COLO829 (cell line): Measurements from ENCODE around the gene KLC1.
A peak's percentile ranks its signal among the peaks of the same experiment; 100 is the strongest.

Experiments
- DNase-seq: peaks from one replicate; pipeline ENCODE4 v3.0.0; 2012; ENCODE audit warnings: low spot score

Gene KLC1

DNA sequence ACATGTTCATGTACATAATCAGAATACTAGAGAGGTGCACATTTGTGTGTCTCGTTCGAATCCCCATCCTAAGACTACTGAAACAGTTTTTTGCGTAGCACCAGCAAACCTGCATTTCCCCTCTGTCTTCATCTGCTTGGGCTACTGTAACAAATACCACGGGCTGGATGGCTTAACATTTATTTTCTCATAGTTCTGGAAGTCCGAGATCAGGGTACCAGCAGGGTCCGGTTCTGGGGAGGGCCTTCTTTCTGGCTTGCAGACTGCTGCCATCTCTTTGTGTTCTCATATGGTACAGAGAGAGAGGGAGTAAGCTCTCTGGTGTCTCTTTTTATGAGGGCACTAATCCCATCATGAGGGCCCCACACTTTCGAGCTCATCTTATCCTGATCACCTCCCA lies 30.6 kb downstream of the KLC1 start:
- DNase-seq, result no peak

DNA sequence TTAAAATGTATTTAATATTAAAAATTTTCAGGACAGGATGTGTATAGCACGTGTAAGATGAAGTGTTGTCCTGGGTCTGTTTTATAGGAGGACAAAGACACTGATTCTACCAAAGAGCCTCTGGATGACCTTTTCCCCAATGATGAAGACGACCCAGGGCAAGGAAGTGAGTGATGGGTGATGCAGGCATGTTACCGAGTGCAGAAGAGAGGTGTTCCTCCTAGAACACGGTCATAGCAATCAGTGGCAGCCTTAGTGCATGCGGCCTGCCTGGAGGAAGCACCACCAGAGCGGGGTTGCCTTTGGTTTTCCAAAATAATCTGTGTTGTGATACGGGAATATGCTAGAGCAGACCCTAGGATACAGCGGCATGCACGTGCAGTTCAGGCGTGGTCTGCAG lies 33.0 kb downstream of the KLC1 start:
- no peak for DNase-seq

- DNase-seq, result no peak
These were observed 33.6 kb downstream of the KLC1 start for GRCh38 chr14:103662591-103662990.

- no peak for DNase-seq
These were observed 34.5 kb downstream of the KLC1 start for GRCh38 chr14:103663506-103663905.

- DNase-seq, result no peak
These were observed 38.7 kb downstream of the KLC1 start for GRCh38 chr14:103667671-103668070.

DNA sequence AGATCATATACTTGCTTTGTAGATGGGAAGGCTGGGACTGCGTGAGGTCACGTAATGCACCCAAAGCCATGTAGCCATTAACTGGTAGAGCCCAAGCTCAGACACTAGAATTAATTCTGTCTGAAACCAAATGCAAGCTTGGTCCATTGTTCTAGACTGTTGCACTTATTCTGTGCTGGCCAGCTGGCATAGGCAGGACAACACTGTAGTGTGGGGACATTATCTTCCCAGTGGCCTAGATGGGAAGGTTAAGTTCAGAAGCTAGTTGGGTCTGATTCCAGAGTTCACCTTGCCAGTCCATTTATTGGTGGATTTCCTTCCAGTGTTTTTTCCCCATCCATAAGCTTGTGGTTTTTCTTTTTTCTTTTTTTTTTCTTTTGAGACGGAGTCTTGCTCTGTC lies 39.1 kb downstream of the KLC1 start:
- no peak for DNase-seq

- DNase-seq, result no peak
These were observed 40.4 kb downstream of the KLC1 start for GRCh38 chr14:103669370-103669769.

- no peak for DNase-seq
These were observed 42.9 kb downstream of the KLC1 start for GRCh38 chr14:103671911-103672310.

DNA sequence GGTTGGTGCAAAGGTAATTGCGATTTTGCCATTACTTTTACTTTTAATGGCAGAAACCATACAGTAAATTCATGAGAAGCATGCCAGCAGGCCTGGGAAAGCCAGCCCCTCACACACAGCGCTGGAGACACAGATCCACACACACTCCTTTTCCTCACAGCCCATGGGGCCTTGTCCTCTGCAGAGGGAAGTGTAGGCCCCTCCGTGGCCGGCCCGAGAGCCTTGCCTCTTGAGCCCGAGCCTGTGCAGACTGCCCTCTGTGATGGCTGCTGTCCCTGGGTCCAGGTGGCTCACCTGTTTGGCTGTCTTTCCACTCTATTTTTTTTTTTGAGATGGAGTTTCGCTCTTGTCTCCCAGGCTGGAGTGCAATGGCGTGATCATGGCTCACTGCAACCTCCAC lies 46.9 kb downstream of the KLC1 start:
- DNase-seq, result no peak

GRCh38 chr14:103676881-103677675 lies 48.1 kb downstream of the KLC1 start:
- no peak for DNase-seq

DNA sequence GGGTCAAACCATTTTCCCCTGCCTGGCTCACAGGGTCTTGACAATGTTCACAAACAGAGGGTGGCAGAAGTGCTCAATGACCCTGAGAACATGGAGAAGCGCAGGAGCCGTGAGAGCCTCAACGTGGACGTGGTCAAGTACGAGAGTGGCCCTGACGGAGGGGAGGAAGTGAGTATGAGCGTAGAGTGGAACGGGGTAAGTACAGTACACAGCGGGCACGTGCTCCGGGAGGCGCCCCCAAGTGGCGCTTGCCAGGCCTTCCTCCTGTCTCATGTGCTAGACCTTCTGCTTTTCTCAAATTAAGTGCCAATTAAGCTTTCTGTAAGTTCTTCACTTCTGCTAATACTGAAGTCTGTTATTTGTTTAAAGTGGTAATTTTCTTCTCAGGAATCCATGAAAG lies 50.3 kb downstream of the KLC1 start:
- DNase-seq, result peak; percentile 28

DNA sequence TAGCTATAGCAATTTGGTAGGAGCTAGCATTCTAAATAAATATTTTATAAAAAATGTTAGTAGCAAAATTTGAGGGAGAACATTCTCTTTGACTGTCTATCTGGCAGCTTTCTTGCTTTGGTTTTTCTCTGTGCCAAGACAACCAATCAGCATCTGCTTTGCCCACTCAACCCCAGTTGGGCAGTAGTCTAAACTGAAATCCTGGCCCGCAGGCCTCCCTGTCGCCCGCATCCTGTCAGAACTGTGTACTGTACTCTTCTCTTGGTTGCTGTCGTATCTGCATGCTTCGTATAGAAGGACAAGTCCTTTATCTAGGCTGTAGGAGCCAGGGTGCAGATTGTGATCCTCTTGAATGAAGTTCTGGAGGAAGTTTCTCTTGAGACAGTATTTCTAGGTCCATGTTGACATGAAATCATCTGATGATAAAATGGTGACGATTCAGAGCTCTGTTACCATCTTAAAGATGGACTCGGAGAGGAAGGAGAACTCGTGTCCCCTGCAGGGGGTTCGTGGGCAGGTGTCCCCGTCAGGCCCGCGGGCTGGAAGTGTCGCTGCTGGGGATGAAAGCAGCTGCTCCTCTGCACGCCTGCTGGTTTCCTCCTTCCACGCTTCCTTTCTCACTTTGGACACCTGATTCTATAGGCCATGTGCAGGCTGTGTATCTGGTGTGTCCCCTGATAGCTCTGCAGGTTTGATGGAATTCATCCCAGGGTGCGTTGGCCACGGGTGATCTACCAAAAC lies 51.6 kb downstream of the KLC1 start:
- no peak for DNase-seq

DNA sequence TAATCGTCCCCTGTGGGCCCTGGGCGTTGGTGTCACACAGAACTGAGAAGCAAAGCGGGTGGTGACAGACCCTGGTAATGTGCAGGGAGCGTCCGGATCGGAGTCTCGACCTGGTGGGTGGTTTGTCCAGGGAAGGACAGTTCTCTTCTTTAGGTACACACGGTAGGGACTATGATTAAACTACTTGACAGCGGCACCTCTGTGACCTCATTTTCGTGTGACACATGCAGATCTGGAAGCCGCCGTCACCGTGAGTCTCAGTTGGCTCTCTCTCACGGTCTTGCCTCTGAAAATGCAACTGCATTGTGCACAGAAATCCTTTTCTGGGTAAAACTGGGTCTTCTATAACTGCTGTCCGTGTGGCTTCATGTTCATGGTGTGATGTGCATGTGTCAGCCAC lies 54.1 kb downstream of the KLC1 start:
- no peak for DNase-seq

DNA sequence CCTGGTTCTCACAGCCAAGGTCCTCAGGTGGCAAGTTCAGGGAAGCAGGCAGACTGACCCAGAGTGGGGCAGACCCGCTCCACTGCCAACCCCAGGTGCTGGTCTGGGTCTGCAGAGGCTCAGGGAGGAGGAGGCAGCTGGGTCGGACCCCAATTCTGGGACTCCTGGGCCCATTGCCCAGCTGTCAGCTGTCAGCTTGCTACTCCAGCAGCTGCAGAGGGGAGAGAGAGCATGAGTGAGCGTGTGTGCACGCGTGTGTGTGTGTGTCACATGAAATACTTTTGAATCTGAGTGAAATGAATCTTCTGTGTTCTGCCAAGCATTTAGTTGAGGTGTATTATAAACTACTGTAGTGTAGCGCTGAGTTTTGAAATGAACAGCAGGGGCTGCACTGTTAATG lies 55.5 kb downstream of the KLC1 start:
- no peak for DNase-seq

DNA sequence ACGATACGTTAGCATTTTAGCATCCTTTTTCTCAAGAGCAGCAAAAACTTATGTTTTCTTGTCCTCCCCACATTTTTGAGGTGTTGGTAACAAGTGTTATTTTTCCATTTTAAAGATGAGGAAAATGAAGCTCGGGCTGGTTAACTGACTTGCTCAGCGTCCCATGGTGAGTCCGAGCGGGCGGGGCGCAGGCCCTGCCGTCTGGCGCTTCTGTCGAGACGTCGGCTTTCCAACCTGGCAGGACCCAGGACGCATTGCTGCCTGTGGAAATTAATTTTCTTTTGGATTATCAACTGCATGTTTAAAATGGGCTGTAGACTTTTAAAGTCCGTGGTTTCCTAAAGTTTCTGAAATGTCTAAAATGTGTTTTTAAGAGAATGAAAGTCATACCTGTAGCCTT lies 55.9 kb downstream of the KLC1 start:
- DNase-seq, result no peak

DNA sequence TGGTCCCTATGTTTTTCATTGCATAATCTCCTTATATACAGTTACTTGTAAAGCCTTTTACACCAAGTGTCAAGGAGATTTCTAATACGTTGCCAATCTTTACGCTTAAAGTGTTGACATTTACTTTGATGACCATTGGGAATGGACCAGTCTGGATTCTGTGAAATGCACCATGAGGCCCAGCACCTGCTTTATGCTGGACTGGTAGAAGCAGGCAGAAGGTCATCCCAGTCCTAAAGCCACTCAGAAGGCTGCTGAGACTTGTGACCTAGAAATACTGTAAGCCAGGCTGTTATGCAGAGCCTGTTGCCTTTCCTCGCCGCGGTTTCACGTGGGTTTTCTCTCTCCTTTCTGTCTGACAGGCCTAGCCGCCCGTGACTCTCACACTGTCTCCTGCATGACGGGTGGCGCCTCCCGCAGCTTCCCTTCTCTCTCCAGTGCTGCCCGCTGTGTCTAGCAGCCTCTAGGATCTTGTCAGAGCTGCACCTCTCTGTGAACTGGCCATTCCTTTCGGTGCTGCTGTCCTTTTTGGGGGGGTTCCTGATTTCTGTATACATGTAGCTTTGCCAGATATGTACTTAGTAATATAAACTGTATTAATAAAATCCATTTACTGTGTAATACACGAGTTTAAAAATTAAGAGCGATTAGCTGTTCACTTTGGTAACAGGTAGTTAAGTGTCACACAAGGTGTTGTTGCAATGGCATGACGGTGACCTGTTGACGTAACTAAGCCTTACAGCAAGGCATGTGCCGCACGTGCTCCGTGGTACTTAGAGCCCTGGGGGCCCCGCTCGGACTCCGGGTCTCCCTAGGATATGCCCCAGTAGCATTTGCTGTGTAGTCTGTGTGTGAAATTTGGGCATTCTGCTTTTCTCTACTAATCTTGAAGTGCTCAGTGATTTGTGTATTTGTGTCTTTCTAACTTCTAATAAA lies 56.5 kb downstream of the KLC1 start:
- DNase-seq, result no peak

GRCh38 chr14:103686831-103687485 lies 57.9 kb downstream of the KLC1 start:
- no peak for DNase-seq

- DNase-seq, result no peak
These were observed 58.7 kb downstream of the KLC1 start for GRCh38 chr14:103687712-103688111.

DNA sequence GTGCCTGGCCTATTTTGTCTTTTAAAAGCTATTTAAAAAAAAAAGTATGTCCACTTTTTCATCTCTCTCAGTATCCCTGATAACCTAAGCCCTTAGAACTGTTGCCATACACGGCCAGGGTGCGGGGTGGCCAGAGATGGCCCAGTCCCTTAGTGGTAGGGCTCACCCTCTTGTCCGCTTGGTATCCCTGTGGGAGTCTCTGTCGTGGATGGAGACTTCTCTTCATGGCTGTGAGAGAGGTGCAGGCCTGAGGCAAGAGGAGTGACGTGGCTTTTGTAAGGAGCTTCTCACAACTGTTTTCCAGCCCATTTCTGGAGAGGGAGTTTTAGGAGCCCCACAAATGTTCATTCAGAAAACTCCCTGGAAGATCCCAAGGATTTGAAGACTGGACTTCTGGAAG lies 59.4 kb downstream of the KLC1 start:
- DNase-seq, result no peak

DNA sequence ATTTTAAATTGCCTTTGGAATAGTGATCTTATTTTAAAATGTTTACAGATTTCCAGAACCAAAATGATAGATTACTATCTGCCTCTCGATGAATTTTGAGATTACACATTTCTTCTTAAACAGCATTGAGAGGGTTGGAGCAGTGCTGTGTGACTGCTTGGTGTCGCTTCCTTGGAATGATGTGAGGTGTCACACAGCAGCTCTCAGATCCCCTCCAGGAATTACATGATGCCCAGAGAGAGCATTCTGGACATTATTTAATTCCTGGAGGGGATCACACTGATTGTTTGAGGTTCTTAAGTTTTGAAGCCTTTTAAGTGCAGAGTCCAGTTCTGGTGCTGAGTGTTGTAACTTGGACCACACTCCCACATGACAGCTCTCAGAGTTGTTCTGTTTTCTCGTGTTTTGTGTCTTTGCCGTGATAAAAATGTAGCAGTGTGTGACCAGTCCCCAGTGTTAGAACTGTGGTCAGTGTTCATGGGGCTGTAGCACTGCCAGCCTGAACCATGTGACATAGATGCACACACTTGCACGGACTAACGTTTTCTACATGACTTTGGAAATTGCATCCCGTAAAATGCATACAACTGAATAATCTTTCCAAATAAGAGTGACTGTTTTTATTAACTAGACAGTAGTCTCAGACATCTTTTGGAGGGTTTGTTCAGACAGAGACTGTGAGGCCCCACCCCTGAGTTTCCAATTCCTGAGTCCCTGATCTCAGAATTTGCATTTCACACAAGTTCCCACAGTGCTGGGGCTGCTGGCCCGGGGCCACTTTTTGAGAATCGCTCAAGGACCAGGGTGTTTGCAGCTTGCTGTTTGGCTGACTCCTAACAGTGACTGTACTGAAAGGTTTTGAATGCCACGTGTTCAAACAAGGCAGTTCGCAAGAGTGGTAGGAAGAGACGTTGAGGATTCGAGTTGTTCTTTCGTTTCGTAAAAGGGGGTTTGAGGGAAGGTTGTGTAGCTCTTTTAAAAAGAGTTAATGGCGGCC lies 60.2 kb downstream of the KLC1 start:
- peak; percentile 52 for DNase-seq

DNA sequence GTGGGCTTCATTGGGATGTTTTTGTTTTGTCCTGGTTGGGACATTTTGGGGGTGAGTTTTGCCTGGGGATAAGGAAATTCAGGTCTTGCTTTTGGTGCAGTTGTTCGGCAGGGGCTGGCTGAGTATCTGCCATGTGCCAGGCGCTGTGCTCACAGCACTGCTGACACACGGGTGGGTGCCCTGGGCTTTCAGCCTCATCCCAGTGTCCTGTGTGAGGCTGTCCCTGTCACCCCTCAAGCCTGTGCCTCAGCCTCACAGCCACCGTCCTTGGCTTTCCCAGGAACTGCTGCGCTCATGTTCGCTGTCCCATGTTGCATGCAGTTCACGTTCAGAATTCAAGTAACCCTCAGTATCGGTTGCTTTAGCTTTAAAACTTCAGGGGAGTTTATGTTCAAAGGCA lies 61.3 kb downstream of the KLC1 start:
- DNase-seq, result no peak
